NT2/D1 (cell line): Measurements from ENCODE around the gene ADAMTS12.
"Not testable (repeated sequence)": the region's sequence is repeated elsewhere in the genome, so short reads cannot be mapped to it uniquely, and the experiment has no call there.

Experiments
- DNase-seq: peaks from one replicate; pipeline ENCODE4 v3.0.0-alpha.2; 2011; ENCODE audit warnings: low read depth, low spot score
- H3K27me3 ChIP-seq: 2 replicates; pipeline ENCODE4 v1.6.0; 2011; ENCODE audit warnings: mild to moderate bottlenecking; ENCODE audit not compliant: insufficient read length, insufficient read depth
- H3K36me3 ChIP-seq: 2 replicates; pipeline ENCODE4 v1.6.1; 2011; ENCODE audit warnings: mild to moderate bottlenecking, low read length, mixed read lengths; ENCODE audit not compliant: insufficient read depth, insufficient read length
- H3K4me1 ChIP-seq: 2 replicates; pipeline ENCODE4 v1.5.1; 2011; ENCODE audit not compliant: insufficient read depth, insufficient read length
- H3K4me3 ChIP-seq: 2 replicates; pipeline ENCODE4 v1.5.1; 2011; ENCODE audit warnings: low read depth; ENCODE audit not compliant: insufficient read length
- H3K9ac ChIP-seq: 2 replicates; pipeline ENCODE4 v1.6.0; 2011; ENCODE audit warnings: low read depth; ENCODE audit not compliant: insufficient read length
- H3K9me3 ChIP-seq: 2 replicates; pipeline ENCODE4 v1.5.1; 2011; ENCODE audit warnings: mild to moderate bottlenecking, low read length; ENCODE audit not compliant: insufficient read depth
- SUZ12 ChIP-seq: IDR thresholded peaks from 2 replicates; pipeline ENCODE4 v1.6.1; 2011; ENCODE audit not compliant: insufficient read length, insufficient read depth; ENCODE audit errors: extremely low read depth
- YY1 ChIP-seq: IDR thresholded peaks from 2 replicates; pipeline ENCODE4 v1.6.1; 2011; ENCODE audit not compliant: insufficient read length, insufficient read depth
- ZNF274 ChIP-seq: IDR thresholded peaks from 2 replicates; pipeline ENCODE4 v1.6.1; 2011; ENCODE audit warnings: mild to moderate bottlenecking, low read depth, low read length

Gene ADAMTS12

DNA sequence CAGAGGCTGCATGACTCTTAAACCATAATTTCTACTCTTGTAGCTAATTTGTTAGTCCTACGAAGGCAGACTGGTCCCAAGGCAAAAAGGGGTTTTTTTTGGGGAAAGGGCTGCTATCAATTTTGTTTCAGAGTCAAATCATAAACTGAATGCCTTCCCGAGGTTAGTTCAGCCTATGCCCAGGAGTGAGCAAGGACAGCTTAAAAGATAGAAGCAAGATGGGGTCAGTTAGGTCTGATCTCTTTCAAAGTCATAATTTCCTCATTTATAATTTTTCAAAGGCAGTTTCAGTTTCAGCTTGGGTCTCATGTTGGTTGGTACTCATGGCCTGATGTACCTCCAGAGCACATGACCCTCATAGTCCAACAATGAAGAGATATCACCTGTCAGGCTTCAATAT is 36.5 kb upstream of the ADAMTS12 start:
- no peaks in the 10 kb centered on the region for H3K4me1 ChIP-seq
- no peak for DNase-seq
- H3K27me3 ChIP-seq, result no peaks in the 10 kb centered on the region
- no peak overlapping the region for H3K4me3 ChIP-seq
- TF ChIP-seq ZNF274 (no peak), SUZ12 (no peak), YY1 (no peak)
- no peaks in the 10 kb centered on the region for H3K36me3 ChIP-seq
- no peaks in the 10 kb centered on the region for H3K9me3 ChIP-seq
- no peak overlapping the region for H3K9ac ChIP-seq

DNA sequence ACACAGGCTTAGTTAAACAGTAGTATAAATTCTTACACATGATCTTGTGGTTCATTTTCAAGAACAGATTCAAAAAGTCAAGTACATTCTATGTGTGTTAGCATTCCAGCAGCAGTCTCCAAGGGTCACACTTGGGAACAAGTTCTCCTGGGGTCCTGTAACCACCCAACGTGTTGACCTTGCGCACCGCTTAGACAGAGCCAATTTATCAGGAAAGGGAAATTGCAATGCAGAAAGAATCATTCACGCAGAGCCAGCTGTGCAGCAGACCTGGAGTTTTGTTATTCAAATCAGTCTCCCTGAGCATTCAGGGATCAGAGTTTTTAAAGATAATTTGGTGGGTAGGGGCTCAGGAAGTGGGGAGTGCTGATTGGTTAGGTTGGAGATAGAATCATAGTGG is 35.9 kb upstream of the ADAMTS12 start:
- Histone ChIP-seq H3K9me3 (no peaks in the 10 kb centered on the region), H3K4me1 (no peaks in the 10 kb centered on the region), H3K9ac (no peak overlapping the region), H3K4me3 (no peak overlapping the region), H3K36me3 (no peaks in the 10 kb centered on the region), H3K27me3 (no peaks in the 10 kb centered on the region)
- DNase-seq, result no peak
- no peak for TF ChIP-seq SUZ12
- no peak for TF ChIP-seq ZNF274
- TF ChIP-seq YY1, result no peak

DNA sequence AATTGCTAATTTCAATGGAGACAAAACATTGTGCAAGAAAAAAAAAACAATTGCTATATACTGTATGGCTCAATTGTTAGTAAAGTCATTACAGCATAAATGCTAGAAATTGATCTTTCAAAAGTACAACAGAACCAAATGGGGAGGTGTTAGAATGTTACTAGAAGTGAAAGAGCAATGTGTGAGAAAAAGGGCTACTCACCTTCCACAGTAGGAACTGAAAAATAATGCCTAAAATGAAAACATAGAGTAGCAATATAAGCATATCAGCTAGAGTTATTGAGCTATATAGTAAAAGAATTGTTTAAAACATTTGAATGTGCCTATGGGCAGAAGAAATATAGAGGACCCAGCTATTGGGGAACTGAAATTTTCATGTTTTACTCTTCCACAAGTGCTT is 33.5 kb upstream of the ADAMTS12 start:
- Histone ChIP-seq H3K9me3 (no peaks in the 10 kb centered on the region), H3K9ac (no peak overlapping the region), H3K4me3 (no peak overlapping the region), H3K27me3 (no peaks in the 10 kb centered on the region), H3K36me3 (no peaks in the 10 kb centered on the region), H3K4me1 (no peaks in the 10 kb centered on the region)
- no peak for DNase-seq
- TF ChIP-seq SUZ12 (no peak), ZNF274 (no peak), YY1 (no peak)

DNA sequence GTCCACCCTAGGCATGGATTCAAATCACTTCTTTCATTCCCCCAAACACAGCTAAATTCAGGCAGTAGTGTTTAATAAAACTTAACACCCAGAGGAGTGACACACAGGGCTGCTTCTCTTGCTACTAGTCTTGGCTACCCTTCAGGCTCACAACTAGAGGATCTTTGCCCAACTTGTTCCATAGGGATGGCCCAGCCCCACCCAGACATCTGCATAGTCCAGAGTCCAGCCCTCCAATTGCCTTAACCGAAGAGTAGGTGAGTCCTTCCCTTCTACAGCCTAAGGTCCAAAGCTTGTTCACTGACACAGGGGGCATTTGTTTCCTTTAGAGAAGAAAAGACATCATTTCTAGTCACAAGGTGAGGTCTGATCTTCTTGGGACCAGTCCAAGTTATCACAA is 29.2 kb upstream of the ADAMTS12 start:
- no peak for DNase-seq
- TF ChIP-seq SUZ12, result no peak
- no peak for TF ChIP-seq ZNF274
- TF ChIP-seq YY1, result no peak

DNA sequence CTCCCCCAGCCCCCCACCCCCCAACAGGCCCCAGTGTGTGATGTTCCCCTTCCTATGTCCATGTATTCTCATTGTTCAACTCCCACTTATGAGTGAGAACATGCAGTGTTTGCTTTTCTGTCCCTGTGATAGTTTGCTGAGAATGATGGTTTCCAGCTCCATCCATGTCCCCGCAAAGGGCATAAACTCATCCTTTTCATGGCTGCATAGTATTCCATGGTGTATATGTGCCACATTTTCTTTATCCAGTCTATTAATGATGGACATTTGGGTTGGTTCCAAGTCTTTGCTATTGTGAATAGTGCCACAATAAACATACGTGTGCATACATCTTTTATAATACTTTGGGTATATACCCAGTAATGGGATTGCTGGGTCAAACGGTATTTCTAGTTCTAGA is 23.1 kb upstream of the ADAMTS12 start:
- H3K9me3 ChIP-seq, H3K9ac ChIP-seq, H3K4me1 ChIP-seq, H3K36me3 ChIP-seq, H3K4me3 ChIP-seq, H3K27me3 ChIP-seq, DNase-seq: not testable (repeated sequence)

More for the DNA sequence above, 29.2 kb upstream of the ADAMTS12 start:
- no peaks in the 10 kb centered on the region for H3K36me3 ChIP-seq
- H3K27me3 ChIP-seq, result no peaks in the 10 kb centered on the region
- H3K4me3 ChIP-seq, result no peak overlapping the region
- H3K9me3 ChIP-seq, result no peaks in the 10 kb centered on the region
- no peaks in the 10 kb centered on the region for H3K4me1 ChIP-seq
- no peak overlapping the region for H3K9ac ChIP-seq

DNA sequence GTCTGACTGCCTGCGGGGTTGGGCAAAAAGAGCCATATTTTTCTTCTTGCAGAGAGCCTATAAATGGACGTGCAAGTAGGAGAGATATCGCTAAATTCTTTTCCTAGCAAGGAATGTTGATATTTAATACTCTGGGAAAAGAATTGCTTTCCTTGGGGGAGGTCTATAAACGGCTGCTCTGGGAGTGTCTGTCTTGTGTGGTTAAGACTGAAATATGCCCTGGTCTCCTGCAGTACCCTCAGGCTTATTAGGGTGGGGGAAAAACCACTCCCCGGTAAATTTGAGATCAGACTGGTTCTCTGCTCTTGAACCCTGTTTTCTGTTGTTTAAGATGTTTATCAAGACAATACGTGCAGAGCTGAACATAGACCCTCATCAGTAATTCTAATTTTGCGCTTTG is 14.5 kb upstream of the ADAMTS12 start:
- H3K9ac ChIP-seq, H3K36me3 ChIP-seq, H3K4me1 ChIP-seq, H3K27me3 ChIP-seq, DNase-seq, H3K4me3 ChIP-seq: not testable (repeated sequence)
- H3K9me3 ChIP-seq, result peaks cover 17% of the 10 kb centered on the region

DNA sequence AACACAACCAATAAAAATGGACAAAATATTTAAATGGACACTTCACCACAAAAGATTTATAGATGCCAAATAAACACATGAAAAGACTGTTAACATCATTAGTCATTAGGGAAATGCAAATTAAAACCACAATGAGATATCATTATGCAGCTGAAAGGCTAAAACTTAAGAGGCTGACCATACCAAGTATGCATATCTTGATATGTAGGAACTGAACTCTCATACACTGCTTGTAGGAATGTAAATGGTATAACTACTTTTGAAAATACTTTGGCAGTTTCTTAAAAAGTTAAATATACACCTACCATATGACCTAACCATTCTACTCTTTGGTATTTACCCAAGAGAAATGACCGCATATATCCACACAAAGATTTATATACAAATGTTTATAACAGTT is 13.6 kb upstream of the ADAMTS12 start:
- Histone ChIP-seq H3K9me3 (peaks cover 17% of the 10 kb centered on the region), H3K4me1 (no peaks in the 10 kb centered on the region), H3K4me3 (no peak overlapping the region), H3K9ac (no peak overlapping the region), H3K27me3 (no peaks in the 10 kb centered on the region), H3K36me3 (no peaks in the 10 kb centered on the region)
- TF ChIP-seq SUZ12 (no peak), YY1 (no peak), ZNF274 (no peak)
- no peak for DNase-seq

DNA sequence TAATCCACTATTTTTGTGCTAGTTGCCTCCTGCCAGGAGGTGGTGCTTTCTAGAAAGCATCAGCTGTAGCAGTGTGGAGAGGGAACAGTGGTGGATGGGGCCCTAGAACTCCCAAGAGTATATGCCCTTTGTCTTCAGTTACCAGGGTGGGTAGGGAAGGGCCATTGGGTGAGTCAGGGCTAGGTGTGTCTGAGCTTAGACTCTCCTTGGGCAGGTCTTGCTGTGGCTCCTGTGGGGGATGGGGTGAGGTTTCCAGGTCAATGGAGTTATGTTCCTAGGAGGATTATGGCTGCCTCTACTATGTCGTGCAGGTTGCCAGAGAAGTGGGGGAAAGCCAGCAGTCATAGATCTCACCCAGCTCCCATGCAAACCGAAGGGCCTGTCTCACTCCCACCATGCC is 11.3 kb upstream of the ADAMTS12 start:
- peaks cover 17% of the 10 kb centered on the region for H3K9me3 ChIP-seq
- TF ChIP-seq SUZ12, result no peak
- DNase-seq, result no peak
- no peaks in the 10 kb centered on the region for H3K27me3 ChIP-seq
- no peaks in the 10 kb centered on the region for H3K36me3 ChIP-seq
- H3K4me1 ChIP-seq, result no peaks in the 10 kb centered on the region
- no peak overlapping the region for H3K4me3 ChIP-seq
- no peak overlapping the region for H3K9ac ChIP-seq
